IPS DF 6.9 (cell line): ENCODE measurements around the gene PRKACG.

Source experiments
- DNase-seq: peaks from one replicate; pipeline ENCODE4 v3.0.0-alpha.2; 2013; ENCODE audit warnings: low read depth, low spot score
- H3K27ac ChIP-seq: one replicate; pipeline ENCODE4 v1.5.1; 2013; ENCODE audit warnings: low read length, control low read depth
- H3K27me3 ChIP-seq: 2 replicates; pipeline ENCODE4 v1.6.1; 2013; ENCODE audit warnings: mild to moderate bottlenecking, low read length; ENCODE audit not compliant: control insufficient read depth, insufficient read depth
- H3K36me3 ChIP-seq: 2 replicates; pipeline ENCODE4 v1.6.1; 2013; ENCODE audit warnings: low read length; ENCODE audit not compliant: control insufficient read depth, insufficient read depth
- H3K4me1 ChIP-seq: 2 replicates; pipeline ENCODE4 v1.6.1; 2013; ENCODE audit warnings: low read length; ENCODE audit not compliant: control insufficient read depth, insufficient read depth
- H3K4me3 ChIP-seq: 2 replicates; pipeline ENCODE4 v1.5.1; 2013; ENCODE audit warnings: mild to moderate bottlenecking, low read length
- H3K9me3 ChIP-seq: 2 replicates; pipeline ENCODE4 v1.6.1; 2013; ENCODE audit warnings: low read length, inconsistent platforms; ENCODE audit not compliant: control insufficient read depth, insufficient read depth
- WGBS: extraction: QIAGEN DNeasy Blood & Tissue Kit; methylation state at CpG from one replicate; pipeline ENCODE4 v1.1.7; 2013; ENCODE audit warnings: mixed read lengths, missing lambda C conversion rate; ENCODE audit not compliant: insufficient read length, insufficient coverage; 5-methylcytosine and 5-hydroxymethylcytosine counted together

Gene PRKACG

DNA sequence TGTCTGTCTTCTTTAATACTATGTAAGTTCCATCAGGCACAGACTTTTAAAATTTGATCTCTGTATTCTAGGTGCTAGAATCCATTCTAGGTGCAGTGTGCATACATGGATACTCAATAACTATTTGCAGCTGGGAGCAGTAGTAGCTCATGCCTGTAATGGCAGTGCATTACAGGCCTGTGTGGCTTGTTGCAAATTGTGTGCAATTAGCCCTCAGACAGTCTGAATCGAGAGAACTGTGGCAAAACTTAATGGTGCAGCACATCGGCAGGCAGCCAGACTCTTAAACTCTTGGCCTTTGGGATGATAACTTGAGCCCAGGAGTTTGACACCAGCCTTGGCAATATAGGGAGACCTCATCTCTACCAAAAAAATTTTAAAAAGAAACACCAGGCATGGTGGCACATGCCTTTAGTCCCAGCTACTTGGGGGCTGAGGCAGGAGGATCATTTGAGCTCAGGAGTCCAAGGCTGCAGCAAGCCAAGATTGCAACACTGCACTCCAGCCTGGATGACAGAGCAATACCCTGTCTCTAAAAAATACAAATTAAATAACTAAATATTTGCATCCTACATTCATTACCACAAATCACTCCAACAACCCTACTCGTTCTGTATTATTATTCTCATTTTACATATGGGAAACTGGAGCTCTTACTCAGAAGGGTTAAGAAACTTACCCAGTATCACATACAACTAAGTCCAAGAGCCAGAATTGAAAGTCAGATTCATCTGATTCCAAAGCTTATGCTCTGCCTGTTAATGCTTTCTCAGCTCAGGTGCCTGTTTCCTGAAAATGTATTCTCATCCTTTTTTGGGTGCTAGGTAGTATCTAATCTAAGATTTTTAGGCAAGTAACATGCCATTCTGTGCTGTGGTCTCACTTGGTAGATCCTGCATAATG is 30.1 kb downstream of the PRKACG start:
- no peaks in the 10 kb centered on the region for H3K9me3 ChIP-seq
- no peak for DNase-seq
- 100% methylated on average over 1 of the region's 3 CpGs for WGBS
- no peaks in the 10 kb centered on the region for H3K36me3 ChIP-seq
- H3K4me1 ChIP-seq = peaks cover 4% of the 10 kb centered on the region; the same call in 1 of the 2 replicates
- H3K27ac ChIP-seq = no peak overlapping the region
- H3K4me3 ChIP-seq = no peak overlapping the region
- no peaks in the 10 kb centered on the region for H3K27me3 ChIP-seq

DNA sequence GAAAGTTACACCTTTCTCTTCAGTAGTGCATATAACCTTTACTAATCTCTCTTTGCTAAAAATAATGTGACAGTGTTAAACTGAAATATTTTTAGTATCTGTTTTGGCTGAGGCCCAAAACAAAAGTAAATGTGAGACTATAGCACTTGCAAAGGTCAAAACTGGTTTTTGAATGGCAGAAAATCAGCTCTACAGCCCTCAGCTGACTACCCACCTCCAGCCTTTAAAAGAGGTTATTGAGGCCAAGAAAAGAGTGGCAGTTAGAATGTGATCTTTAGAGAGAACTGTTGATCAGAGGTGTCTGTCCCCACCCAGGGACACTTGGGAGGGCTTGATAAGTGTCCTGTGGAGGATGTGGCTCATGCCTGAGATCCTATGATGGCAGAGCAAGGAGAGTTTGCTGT is 30.9 kb downstream of the PRKACG start:
- Histone ChIP-seq H3K4me1 (peaks cover 4% of the 10 kb centered on the region; the same call in 1 of the 2 replicates), H3K4me3 (no peak overlapping the region), H3K9me3 (no peaks in the 10 kb centered on the region), H3K27me3 (no peaks in the 10 kb centered on the region), H3K36me3 (no peaks in the 10 kb centered on the region), H3K27ac (no peak overlapping the region)
- no peak for DNase-seq

DNA sequence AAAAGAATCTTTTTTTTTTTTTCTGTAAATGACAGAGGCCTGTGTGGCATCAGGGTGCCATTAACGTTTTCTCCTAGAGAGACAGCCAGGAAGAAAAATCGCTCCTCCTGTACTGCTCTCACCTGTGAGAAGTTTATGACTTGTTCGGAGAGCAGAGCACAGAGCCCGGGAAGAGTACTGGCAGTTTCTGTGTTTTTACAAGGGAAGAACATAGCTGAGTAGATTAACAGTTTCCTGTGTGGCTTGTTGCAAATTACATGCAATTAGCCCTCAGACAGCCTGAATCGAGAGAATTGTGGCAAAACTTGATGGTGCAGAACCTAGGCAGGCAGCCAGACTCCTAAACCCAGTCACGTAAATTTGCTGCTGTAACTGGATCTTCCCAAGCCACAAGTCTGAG is 32.1 kb downstream of the PRKACG start:
- Histone ChIP-seq H3K36me3 (no peaks in the 10 kb centered on the region), H3K9me3 (no peaks in the 10 kb centered on the region), H3K4me3 (no peak overlapping the region), H3K27me3 (no peaks in the 10 kb centered on the region), H3K4me1 (peaks cover 4% of the 10 kb centered on the region; the same call in 1 of the 2 replicates), H3K27ac (no peak overlapping the region)
- WGBS = no CpG with 5 or more reads among the region's 6 CpGs
- DNase-seq = no peak

DNA sequence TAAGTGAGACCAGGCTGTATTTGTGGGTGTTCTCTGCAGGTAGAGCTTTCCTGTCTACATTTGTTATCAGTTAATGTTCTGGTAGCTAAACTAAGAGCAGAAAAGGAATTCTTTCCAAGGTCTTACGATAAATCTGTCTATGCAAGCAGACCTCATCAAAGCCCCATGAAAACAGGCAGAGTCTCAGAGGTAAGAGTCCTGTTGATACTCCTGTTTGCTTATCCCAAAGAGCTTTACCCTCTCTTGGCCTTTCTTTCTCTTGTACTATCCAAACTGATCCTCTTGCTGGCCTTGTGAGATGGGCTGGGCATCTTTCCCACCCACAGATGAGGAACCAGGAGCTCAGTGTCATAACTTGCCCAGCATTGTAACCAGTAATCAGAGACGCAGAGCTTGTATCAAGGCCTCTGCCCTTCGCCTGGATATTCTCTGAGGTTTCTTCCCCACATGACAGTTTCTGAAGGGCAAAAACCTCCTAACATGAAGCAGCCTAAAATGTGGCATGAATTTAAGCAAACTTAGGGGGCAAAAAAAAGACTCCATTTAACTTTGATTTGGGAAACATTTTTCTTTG is 33.5 kb downstream of the PRKACG start:
- Histone ChIP-seq H3K4me1 (peaks cover 4% of the 10 kb centered on the region; the same call in 1 of the 2 replicates), H3K27me3 (no peaks in the 10 kb centered on the region), H3K4me3 (no peak overlapping the region), H3K36me3 (no peaks in the 10 kb centered on the region), H3K9me3 (peaks cover 2% of the 10 kb centered on the region), H3K27ac (no peak overlapping the region)
- DNase-seq = no peak
- WGBS = no CpG with 5 or more reads among the region's 3 CpGs

DNA sequence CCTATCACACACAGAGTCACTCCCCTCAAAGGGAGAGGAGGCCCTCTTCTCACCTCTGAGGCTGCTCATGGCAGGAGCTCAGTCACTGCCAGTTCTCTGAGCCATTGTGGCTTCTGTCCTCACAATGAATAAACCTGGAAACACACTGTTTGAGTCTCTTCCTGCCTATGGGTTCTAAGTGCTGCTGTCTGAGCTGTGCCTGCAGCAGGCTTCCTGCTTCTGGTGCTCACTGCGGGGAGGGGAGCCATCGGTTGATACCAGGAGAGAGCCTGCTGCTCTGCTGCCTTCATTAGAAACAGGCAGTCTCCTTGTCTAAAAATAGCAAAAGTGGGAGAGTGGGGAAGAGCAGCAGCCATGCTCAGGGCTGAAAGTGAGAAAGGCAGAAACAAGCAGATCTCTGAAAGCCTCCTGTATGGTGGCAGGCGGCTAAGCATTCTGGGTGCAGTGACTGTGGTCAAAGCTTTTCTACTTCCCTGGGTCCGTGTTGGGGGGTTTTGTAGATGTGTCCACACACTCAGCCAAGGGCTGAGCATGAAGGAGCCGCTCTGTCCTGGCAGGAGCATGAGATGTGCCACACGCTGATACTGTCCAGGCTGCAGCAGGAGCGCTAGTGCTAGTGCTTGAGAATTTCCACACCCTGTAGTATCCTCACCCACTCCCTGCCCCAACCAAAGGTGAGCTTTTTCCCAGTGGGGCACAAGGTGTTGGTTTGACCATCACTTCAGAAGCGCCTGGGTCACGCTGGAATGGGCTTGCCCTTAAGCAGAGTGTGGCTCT is 34.2 kb downstream of the PRKACG start:
- H3K27ac ChIP-seq = no peak overlapping the region
- peaks cover 4% of the 10 kb centered on the region; the same call in 1 of the 2 replicates for H3K4me1 ChIP-seq
- no peak for DNase-seq
- no peaks in the 10 kb centered on the region for H3K27me3 ChIP-seq
- H3K4me3 ChIP-seq = no peak overlapping the region
- WGBS = no CpG with 5 or more reads among the region's 9 CpGs
- no peaks in the 10 kb centered on the region for H3K36me3 ChIP-seq
- peaks cover 2% of the 10 kb centered on the region for H3K9me3 ChIP-seq

DNA sequence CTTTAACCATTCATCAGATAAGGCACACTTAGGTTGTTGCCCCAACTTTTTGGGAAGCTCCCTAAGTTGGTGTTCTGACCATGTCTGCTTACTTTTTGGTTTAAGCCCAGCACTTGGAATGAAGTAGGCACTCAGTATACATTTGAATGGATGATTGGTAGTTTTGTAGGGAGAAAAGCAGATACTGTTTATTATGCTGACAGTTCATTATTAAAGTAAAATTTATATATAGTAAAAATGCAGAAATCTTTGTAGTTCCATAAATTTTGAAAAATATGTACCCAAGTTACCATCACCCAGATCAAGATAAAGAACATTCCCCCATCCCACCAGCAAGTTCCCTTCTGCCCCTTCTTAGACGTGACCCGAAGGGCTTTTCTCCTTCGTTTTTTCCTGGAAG is 35.4 kb downstream of the PRKACG start:
- peaks cover 2% of the 10 kb centered on the region for H3K9me3 ChIP-seq
- no CpG with 5 or more reads among the region's 3 CpGs for WGBS
- peaks cover 4% of the 10 kb centered on the region for H3K4me1 ChIP-seq
- H3K4me3 ChIP-seq = no peak overlapping the region
- no peaks in the 10 kb centered on the region for H3K27me3 ChIP-seq
- no peak for DNase-seq
- no peak overlapping the region for H3K27ac ChIP-seq
- no peaks in the 10 kb centered on the region for H3K36me3 ChIP-seq

DNA sequence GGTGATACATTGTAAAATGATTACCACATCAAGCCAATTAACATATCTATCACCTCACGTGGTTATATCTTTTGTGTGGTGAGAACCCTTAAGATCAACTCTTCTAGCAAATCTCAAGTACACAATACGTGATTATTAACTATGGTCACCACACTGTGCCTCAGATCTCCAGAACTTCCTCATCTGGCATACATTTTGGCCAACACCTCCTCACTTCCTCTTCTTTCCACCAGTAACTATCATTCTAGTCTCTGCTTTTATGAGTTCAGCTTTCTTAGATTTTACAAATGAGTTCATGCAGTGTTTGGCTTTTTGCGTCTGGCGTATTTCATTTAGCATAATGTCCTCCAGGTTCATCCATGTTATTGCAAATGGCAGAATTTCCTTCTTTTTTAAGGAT is 35.8 kb downstream of the PRKACG start:
- Histone ChIP-seq H3K4me3 (no peak overlapping the region), H3K27me3 (no peaks in the 10 kb centered on the region), H3K27ac (no peak overlapping the region), H3K36me3 (no peaks in the 10 kb centered on the region), H3K4me1 (peaks cover 4% of the 10 kb centered on the region), H3K9me3 (peaks cover 2% of the 10 kb centered on the region)
- no CpG with 5 or more reads among the region's 4 CpGs for WGBS
- DNase-seq = no peak

DNA sequence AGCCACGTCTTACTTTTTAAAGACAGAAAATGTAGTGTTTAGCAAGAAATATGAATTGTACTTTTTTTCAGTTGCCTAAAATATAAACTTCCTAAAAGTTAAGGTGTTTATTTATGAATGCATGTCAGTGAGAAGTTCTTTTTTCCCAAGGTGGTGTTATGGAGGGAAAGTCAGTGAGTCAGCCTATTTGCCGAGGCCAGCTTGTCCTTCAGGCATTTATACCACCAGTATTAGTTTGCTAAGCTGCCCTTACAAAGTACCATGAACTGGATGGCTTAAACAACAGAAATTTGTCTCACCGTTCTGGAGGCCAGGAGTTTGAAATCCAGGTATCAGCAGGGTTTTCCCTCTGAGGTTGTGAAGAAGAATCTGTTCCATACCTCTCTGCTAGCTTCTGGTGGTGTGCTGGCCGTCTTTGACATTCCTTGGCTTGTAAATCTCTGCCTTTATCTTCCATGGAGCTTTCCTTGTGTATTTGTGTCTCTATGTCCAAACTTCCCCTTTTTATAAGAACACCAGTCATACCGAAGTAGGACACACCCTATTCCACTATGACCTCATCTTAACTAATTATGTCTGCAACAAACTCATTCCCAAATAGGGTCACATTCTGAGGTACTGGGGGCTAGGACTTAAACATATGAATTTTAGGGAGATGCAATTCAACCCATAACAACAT is 38.4 kb downstream of the PRKACG start:
- DNase-seq = no peak
- H3K9me3 ChIP-seq = peaks cover 2% of the 10 kb centered on the region
- no CpG with 5 or more reads among the region's 5 CpGs for WGBS

DNA sequence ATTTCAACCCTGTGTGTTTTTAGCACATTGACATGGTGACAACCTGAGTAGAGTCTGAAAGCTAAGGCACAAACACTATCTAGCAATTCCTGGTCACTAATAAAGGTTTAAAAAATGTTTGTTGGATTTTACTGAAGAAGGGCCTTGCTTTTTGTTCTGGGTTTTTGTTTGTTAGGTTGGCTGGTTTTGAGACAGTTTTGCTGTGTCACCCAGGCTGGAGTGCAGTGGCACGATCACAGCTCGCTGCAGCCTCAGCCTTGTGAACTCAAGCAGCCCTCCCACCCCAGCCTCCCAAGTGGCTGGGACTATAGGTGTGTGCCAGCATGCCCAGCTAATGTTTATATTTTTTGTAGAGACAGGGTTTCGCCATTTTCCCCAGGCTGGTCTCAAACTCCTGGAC is 39.0 kb downstream of the PRKACG start:
- no CpG with 5 or more reads among the region's 3 CpGs for WGBS
- Histone ChIP-seq H3K27me3 (no peaks in the 10 kb centered on the region), H3K27ac (no peak overlapping the region), H3K4me1 (no peaks in the 10 kb centered on the region; the same call in 1 of the 2 replicates), H3K4me3 (no peak overlapping the region), H3K36me3 (no peaks in the 10 kb centered on the region), H3K9me3 (peaks cover 2% of the 10 kb centered on the region)
- no peak for DNase-seq

More for the DNA sequence above, 38.4 kb downstream of the PRKACG start:
- H3K4me1 ChIP-seq = peaks cover 2% of the 10 kb centered on the region
- no peak overlapping the region for H3K4me3 ChIP-seq
- H3K27ac ChIP-seq = no peak overlapping the region
- H3K36me3 ChIP-seq = no peaks in the 10 kb centered on the region
- no peaks in the 10 kb centered on the region for H3K27me3 ChIP-seq

DNA sequence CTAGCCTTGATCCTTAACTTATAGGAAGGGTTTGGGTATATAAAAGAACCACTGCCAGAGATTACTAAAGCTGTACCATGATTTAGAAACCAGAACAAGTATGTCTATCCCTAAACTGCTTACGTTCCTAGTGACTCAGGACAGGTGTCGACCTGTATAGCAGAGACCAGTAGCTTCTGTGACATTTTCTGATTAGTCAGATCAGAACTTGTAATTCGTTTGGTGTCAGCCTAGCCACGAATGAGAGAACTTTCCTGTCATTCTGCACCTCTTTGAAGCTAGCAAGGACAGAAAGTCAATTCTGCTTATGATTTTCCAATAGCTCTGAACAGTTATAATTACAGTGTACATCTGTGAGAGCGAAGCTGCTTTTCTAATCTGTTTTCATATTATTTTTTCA is 39.5 kb downstream of the PRKACG start:
- peaks cover 2% of the 10 kb centered on the region for H3K9me3 ChIP-seq
- no peak overlapping the region for H3K4me3 ChIP-seq
- no peaks in the 10 kb centered on the region for H3K27me3 ChIP-seq
- no CpG with 5 or more reads among the region's 5 CpGs for WGBS
- no peaks in the 10 kb centered on the region for H3K36me3 ChIP-seq
- no peak overlapping the region for H3K27ac ChIP-seq
- H3K4me1 ChIP-seq = no peaks in the 10 kb centered on the region; the same call in 1 of the 2 replicates
- DNase-seq = no peak
